Activated naive CD4-positive, alpha-beta T cell treated with anti-CD3 and anti-CD28 coated beads for 36 hours (primary cell): ENCODE data around the gene FAM167B. TPM values are rescaled to one million over a fixed set of nuclear protein-coding genes. Genes with fewer than 3 reads are reported as not detected.
"Not testable (repeated sequence)": the region's sequence is repeated elsewhere in the genome, so short reads cannot be mapped to it uniquely, and the experiment has no call there.

Experiments
- CTCF ChIA-PET: fragments of 350-600 bp; sonication (Branson Sonifier 250); formaldehyde crosslinking; loops from one replicate; lab custom pipeline; 2021; ENCODE audit warnings: antibody characterized with exemption; lab: Charles Lee
- DNase-seq: peaks from one replicate; pipeline ENCODE4 v3.0.0-alpha.2; 2020
- H3K27ac Mint-ChIP-seq: one replicate; pipeline ENCODE4 v1.8.0; 2021; ENCODE audit warnings: mild to moderate bottlenecking, mixed read lengths
- H3K27me3 Mint-ChIP-seq: one replicate; pipeline ENCODE4 v1.8.0; 2021; ENCODE audit warnings: low read depth, mixed read lengths
- H3K36me3 Mint-ChIP-seq: one replicate; pipeline ENCODE4 v1.8.0; 2021; ENCODE audit warnings: low read depth, mixed read lengths
- H3K4me1 Mint-ChIP-seq: one replicate; pipeline ENCODE4 v1.8.0; 2021; ENCODE audit warnings: low read depth, mixed read lengths
- H3K4me3 Mint-ChIP-seq: one replicate; pipeline ENCODE4 v1.8.0; 2021; ENCODE audit warnings: mild to moderate bottlenecking, moderate library complexity, mixed read lengths
- H3K9me3 Mint-ChIP-seq: one replicate; pipeline ENCODE4 v1.8.0; 2021; ENCODE audit warnings: mixed read lengths
- intact Hi-C: fragments of 100-400 bp; cut with micrococcal nuclease; formaldehyde crosslinking; loops from one replicate; pipeline ENCODE4 v1.15.1; 2023
- total RNA-seq, 2 experiments: library from RNA; stranded (reverse); gene quantifications; one replicate each; pipeline ENCODE4 v1.2.3, GENCODE V29; 2021

The FAM167B gene
- total RNA-seq, 2 experiments from 2014 or later, result 0.38 to 0.42 TPM

DNA sequence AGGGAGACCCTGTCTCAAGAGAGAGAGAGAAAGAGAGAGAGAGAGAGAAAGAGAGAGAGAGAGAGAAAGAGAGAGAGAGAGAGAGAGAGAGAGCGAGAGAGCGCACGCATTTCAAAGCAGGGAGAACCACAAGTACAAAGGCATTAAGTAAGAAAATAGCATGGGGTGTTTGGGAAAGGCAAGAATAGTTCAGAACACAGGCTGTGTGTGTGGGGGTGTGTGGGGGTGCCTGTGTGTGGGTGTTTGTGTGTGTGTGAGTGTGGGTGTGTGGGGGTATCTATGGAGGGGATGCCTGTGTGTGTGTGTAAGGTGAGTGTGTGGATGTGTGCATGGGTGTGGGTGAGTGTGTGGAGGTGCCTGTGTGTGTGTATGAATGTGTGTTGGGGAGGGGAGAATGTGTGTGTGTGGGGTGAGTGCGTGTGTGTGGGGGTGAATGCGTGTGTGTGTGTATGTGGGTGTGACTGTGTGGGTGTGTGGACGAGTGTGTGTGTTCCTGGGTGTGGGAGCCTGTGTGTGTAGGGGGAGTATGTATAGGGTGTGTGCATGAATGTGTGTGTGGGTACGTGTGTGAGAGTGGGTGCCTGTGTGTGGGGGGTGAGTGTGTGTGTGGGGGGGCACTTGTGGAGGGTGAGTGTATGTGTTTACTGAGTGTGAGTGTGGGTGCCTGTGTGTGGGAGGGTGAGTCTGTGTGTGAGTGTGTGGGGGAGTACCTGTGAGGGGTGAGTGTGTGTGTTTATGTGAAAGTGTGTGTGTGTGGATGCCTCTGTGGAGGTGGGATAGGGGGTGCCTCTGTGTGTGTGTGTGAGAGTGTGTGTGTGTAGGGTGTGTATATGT is 25.8 kb downstream of the FAM167B start:
- H3K4me3 Mint-ChIP-seq, result peak overlapping the region; percentile 62
- intact Hi-C loops, result loop anchor here (1.0 kb wide), 2 partner anchors 8 to 71 kb away; no protein-coding TSS in a partner anchor
- no peaks in the 10 kb centered on the region for H3K27me3 Mint-ChIP-seq
- peak overlapping the region; percentile 91 for H3K27ac Mint-ChIP-seq
- no peaks in the 10 kb centered on the region for H3K9me3 Mint-ChIP-seq
- CTCF ChIA-PET, result interaction anchor here (0.6 kb wide), 1 partner anchor 17 kb away, joined by 4 read pairs; no protein-coding TSS in a partner anchor
- DNase-seq, result peak; percentile 46
- H3K4me1 Mint-ChIP-seq, result peaks cover 63% of the 10 kb centered on the region
- H3K36me3 Mint-ChIP-seq, result peaks cover 26% of the 10 kb centered on the region

DNA sequence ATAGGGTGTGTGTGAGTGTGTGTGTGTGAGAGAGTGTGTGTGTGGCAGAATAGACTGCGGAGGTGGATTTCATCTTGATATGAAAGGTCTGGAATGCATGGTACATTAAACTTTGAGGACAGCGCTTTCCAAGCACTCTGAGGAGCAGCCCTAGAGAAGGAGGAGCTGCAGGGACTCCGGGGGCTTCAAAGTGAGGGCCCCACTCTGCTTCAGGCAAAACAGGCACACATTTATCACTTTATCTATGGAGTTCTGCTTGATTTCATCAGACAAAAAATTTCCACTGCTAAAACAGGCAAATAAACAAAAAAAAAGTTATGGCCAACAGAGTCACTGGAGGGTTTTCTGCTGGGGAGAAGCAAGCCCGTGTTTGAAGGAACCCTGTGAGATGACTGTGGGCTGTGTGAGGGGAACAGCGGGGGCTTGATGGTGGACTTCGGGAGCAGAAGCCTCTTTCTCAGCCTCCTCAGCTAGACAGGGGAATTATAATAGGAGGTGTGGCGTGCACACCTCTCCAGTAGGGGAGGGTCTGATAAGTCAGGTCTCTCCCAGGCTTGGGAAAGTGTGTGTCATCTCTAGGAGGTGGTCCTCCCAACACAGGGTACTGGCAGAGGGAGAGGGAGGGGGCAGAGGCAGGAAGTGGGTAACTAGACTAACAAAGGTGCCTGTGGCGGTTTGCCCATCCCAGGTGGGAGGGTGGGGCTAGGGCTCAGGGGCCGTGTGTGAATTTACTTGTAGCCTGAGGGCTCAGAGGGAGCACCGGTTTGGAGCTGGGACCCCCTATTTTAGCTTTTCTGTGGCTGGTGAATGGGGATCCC is 26.6 kb downstream of the FAM167B start:
- Mint-ChIP-seq H3K9me3 (no peaks in the 10 kb centered on the region), H3K36me3 (peaks cover 28% of the 10 kb centered on the region), H3K27me3 (no peaks in the 10 kb centered on the region), H3K27ac (peak overlapping the region; percentile 91), H3K4me3 (peak overlapping the region; percentile 62), H3K4me1 (peaks cover 63% of the 10 kb centered on the region)
- DNase-seq, result peak; percentile 95
- intact Hi-C loops, result loop anchor here (1.0 kb wide), 3 partner anchors 9 to 72 kb away; no protein-coding TSS in a partner anchor
- CTCF ChIA-PET, result interaction anchor here (1.1 kb wide), 1 partner anchor 18 kb away, joined by 3 read pairs; no protein-coding TSS in a partner anchor

DNA sequence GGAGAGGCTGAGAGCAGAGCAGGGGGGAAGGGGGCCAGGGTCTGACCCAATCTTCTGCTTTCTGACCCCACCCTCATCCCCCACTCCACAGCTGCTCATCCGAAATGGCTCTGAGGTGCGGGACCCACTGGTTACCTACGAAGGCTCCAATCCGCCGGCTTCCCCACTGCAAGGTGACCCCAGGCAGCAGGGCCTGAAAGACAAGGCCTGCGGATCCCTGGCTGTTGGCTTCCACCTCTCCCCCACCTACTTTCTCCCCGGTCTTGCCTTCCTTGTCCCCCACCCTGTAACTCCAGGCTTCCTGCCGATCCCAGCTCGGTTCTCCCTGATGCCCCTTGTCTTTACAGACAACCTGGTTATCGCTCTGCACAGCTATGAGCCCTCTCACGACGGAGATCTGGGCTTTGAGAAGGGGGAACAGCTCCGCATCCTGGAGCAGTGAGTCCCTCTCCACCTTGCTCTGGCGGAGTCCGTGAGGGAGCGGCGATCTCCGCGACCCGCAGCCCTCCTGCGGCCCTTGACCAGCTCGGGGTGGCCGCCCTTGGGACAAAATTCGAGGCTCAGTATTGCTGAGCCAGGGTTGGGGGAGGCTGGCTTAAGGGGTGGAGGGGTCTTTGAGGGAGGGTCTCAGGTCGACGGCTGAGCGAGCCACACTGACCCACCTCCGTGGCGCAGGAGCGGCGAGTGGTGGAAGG is 27.8 kb downstream of the FAM167B start:
- H3K36me3 Mint-ChIP-seq, result peaks cover 34% of the 10 kb centered on the region
- peak overlapping the region; percentile 91 for H3K27ac Mint-ChIP-seq
- H3K9me3 Mint-ChIP-seq, result no peaks in the 10 kb centered on the region
- no peaks in the 10 kb centered on the region for H3K27me3 Mint-ChIP-seq
- peak overlapping the region; percentile 62 for H3K4me3 Mint-ChIP-seq
- CTCF ChIA-PET, result interaction anchor here (1.1 kb wide), 1 partner anchor 19 kb away, joined by 3 read pairs; no protein-coding TSS in a partner anchor
- H3K4me1 Mint-ChIP-seq, result peaks cover 55% of the 10 kb centered on the region
- intact Hi-C loops, result loop anchor here (1.0 kb wide), 1 partner anchor 24 kb away; no protein-coding TSS in a partner anchor
- DNase-seq, result no peak

DNA sequence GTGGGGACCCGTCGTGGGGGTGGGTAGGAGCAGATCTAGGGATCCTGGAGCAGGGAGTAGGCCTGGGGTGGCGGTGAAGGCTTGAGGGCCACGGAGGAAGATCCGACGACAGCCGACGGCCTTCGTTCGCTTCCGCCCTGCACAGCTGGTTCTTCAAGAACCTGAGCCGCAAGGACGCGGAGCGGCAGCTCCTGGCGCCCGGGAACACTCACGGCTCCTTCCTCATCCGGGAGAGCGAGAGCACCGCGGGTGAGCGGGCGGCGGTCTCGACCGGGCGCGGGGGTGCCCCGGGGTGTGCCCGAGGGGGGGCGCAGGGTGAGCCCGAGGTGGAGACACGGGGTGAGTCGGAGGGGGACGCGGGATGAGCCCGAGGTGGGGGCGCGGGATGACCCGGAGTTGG is 28.4 kb downstream of the FAM167B start:
- H3K27ac Mint-ChIP-seq, result peak overlapping the region; percentile 23
- H3K36me3 Mint-ChIP-seq, result peaks cover 36% of the 10 kb centered on the region
- H3K27me3 Mint-ChIP-seq, result no peaks in the 10 kb centered on the region
- no peak overlapping the region for H3K4me3 Mint-ChIP-seq
- H3K9me3 Mint-ChIP-seq, result no peaks in the 10 kb centered on the region
- CTCF ChIA-PET, result no interaction called here
- DNase-seq, result no peak
- intact Hi-C loops, result no loop called here
- H3K4me1 Mint-ChIP-seq, result peaks cover 53% of the 10 kb centered on the region

DNA sequence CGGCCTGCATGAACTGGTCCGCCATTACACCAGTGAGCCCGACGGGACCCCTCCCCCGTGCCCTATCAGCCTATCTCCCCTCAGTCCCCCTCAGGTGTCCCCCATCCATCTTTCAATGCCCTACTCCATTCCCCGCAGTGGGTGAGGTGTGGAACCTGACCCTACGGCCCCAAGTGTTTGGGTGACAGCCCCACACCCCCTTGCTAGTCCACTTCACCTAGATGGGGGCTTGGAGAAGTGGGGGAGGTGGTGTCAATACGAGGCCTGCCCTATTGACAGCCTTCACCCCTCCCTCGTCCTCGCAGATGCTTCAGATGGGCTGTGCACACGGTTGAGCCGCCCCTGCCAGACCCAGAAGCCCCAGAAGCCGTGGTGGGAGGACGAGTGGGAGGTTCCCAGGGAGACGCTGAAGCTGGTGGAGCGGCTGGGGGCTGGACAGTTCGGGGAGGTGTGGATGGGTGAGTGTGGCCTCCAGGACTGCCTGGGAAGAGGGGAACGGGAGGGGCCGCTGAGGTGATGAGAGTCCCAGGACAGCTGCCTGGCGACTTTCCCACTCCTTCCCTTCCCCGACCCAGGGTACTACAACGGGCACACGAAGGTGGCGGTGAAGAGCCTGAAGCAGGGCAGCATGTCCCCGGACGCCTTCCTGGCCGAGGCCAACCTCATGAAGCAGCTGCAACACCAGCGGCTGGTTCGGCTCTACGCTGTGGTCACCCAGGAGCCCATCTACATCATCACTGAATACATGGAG is 29.2 kb downstream of the FAM167B start:
- H3K4me3 Mint-ChIP-seq, result no peak overlapping the region
- intact Hi-C loops, result no loop called here
- CTCF ChIA-PET, result interaction anchor here (0.6 kb wide), 1 partner anchor 142 kb away, joined by 3 read pairs; no protein-coding TSS in a partner anchor

DNA sequence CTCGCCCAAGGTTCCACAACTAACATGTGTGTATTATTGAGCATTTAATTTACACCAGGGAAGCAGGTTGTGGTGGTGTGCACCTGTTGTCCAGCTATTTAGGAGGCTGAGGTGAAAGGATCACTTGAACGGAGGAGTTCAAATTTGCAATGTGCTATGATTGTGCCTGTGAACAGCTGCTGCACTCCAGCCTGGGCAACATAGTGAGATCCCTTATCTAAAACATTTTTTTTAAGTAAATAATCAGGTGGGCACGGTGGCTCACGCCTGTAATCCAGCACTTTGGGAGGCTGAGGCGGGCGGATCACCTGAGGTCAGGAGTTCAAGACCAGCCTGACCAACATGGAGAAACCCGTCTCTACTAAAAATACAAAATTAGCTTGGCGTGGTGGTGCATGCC is 37.8 kb downstream of the FAM167B start:
- H3K4me1 Mint-ChIP-seq, H3K9me3 Mint-ChIP-seq, DNase-seq, intact Hi-C loops, H3K27me3 Mint-ChIP-seq, CTCF ChIA-PET, H3K4me3 Mint-ChIP-seq, H3K27ac Mint-ChIP-seq: not testable (repeated sequence)
- H3K36me3 Mint-ChIP-seq, result peaks cover 29% of the 10 kb centered on the region

More for the DNA sequence above, 29.2 kb downstream of the FAM167B start:
- peaks cover 36% of the 10 kb centered on the region for H3K36me3 Mint-ChIP-seq
- no peak for DNase-seq
- H3K27ac Mint-ChIP-seq, result peak overlapping the region; percentile 51
- H3K27me3 Mint-ChIP-seq, result no peaks in the 10 kb centered on the region
- no peaks in the 10 kb centered on the region for H3K9me3 Mint-ChIP-seq
- peaks cover 51% of the 10 kb centered on the region for H3K4me1 Mint-ChIP-seq

DNA sequence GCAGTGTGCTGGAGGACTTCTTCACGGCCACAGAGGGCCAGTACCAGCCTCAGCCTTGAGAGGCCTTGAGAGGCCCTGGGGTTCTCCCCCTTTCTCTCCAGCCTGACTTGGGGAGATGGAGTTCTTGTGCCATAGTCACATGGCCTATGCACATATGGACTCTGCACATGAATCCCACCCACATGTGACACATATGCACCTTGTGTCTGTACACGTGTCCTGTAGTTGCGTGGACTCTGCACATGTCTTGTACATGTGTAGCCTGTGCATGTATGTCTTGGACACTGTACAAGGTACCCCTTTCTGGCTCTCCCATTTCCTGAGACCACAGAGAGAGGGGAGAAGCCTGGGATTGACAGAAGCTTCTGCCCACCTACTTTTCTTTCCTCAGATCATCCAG is 38.6 kb downstream of the FAM167B start:
- DNase-seq, result no peak
- peak overlapping the region; percentile 4 for H3K27ac Mint-ChIP-seq
- intact Hi-C loops, result no loop called here
- H3K4me3 Mint-ChIP-seq, result no peak overlapping the region
- no peaks in the 10 kb centered on the region for H3K27me3 Mint-ChIP-seq
- CTCF ChIA-PET, result no interaction called here
- H3K36me3 Mint-ChIP-seq, result peaks cover 21% of the 10 kb centered on the region
- H3K9me3 Mint-ChIP-seq, result no peaks in the 10 kb centered on the region
- H3K4me1 Mint-ChIP-seq, result peaks cover 5% of the 10 kb centered on the region

DNA sequence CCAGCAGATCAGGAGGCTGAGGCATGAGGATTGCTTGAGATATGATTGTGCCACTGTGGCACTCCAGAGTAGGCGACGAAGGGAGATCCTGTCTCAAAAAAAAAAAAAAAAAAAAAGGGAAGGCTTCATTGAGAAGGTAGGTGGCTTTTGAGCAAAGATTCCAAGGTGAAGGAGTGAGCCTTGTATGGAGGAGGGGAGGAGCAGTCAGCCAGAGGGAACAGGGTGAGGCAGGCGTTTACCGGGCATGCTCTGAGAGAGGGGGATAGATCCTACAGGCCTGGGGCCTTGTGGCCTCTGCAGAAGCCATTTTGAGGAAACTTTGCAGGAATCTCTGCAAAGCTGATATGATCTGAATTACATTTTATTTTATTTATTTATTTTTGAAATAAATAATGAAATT is 39.7 kb downstream of the FAM167B start:
- no peak for DNase-seq
- intact Hi-C loops, result no loop called here
- peaks cover 14% of the 10 kb centered on the region for H3K4me1 Mint-ChIP-seq
- CTCF ChIA-PET, result interaction anchor here (2.1 kb wide), 1 partner anchor 71 kb away, joined by 11 read pairs; no protein-coding TSS in a partner anchor
- H3K36me3 Mint-ChIP-seq, result peaks cover 18% of the 10 kb centered on the region
- H3K4me3 Mint-ChIP-seq, result no peak overlapping the region
- H3K27me3 Mint-ChIP-seq, result no peaks in the 10 kb centered on the region
- H3K27ac Mint-ChIP-seq, result peak overlapping the region; percentile 17
- no peaks in the 10 kb centered on the region for H3K9me3 Mint-ChIP-seq

DNA sequence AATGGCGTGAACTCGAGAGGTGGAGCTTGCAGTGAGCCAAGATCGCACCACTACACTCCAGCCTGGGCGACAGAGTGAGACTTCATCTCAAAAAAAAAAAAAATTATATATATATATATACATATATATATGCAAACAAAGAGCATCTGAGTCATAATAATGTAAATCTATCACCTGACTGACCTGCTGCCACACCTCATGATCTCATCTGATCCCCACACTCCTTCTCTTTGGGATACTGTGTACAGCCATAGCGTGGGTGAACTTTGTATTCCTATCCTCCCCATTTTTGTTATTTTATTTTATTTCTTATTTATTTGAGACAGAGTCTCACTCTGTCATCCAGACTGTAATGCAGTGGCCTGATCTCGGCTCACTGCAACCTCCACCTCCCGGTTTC is 42.2 kb downstream of the FAM167B start:
- no peak for DNase-seq
- CTCF ChIA-PET, result interaction anchor here (0.6 to 2.2 kb wide), 3 partner anchors 20 to 50 kb away, joined by 3 to 9 read pairs (median 5); no protein-coding TSS in a partner anchor
- H3K36me3 Mint-ChIP-seq, result peaks cover 25% of the 10 kb centered on the region
- H3K27me3 Mint-ChIP-seq, result no peaks in the 10 kb centered on the region
- no peak overlapping the region for H3K4me3 Mint-ChIP-seq
- H3K27ac Mint-ChIP-seq, result no peak overlapping the region
- intact Hi-C loops, result no loop called here
- H3K9me3 Mint-ChIP-seq, result no peaks in the 10 kb centered on the region
- peaks cover 26% of the 10 kb centered on the region for H3K4me1 Mint-ChIP-seq

DNA sequence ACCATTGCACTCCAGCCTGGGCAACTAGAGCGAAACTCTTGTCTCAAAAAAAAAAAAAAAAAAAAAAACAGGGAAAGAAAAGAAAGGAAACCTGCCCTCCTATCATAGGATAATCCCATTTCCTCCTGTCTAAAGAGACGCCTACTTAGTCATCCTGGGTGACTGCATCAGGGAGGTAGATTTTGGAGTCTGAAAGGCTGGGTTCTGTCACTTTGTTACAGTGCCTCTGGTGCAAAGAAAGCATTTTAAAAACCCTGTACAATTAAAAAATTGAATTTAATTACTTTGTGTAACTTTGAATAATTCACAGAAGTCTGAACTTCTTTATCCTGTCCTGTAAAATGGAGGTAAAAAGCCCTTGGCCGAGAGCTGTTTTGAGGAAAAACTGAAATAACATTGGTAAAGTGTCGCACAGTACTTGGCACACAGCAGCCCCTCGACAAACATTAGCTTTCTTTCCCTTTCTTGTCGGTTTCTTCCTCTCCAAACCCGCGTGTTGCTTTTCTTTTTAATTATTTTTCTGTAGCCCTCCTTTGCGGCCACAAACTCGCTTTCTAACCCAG is 44.2 kb downstream of the FAM167B start:
- H3K4me1 Mint-ChIP-seq, result peaks cover 42% of the 10 kb centered on the region

More for the DNA sequence above, 44.2 kb downstream of the FAM167B start:
- H3K27me3 Mint-ChIP-seq, result no peaks in the 10 kb centered on the region
- H3K27ac Mint-ChIP-seq, result peak overlapping the region; percentile 98
- H3K4me3 Mint-ChIP-seq, result peak overlapping the region; percentile 100
- intact Hi-C loops, result loop anchor here (2.0 to 5.0 kb wide), 3 partner anchors 46 to 218 kb away; partner anchors contain the start of genes EIF3I, MARCKSL1, TMEM234 and TMEM39B
- DNase-seq, result no peak
- peaks cover 17% of the 10 kb centered on the region for H3K36me3 Mint-ChIP-seq
- H3K9me3 Mint-ChIP-seq, result no peaks in the 10 kb centered on the region
- CTCF ChIA-PET, result interaction anchor here (0.9 to 2.4 kb wide), 5 partner anchors 37 to 81 kb away, joined by 3 to 18 read pairs (median 4); no protein-coding TSS in a partner anchor
